NCI-H82 treated with DMSO at 0.1 percent for 48 hours (cell line): ENCODE measurements around the gene GNLY.
A peak's percentile ranks its signal among the peaks of the same experiment; 100 is the strongest.
"Not testable (repeated sequence)": the region's sequence is repeated elsewhere in the genome, so short reads cannot be mapped to it uniquely, and the experiment has no call there.

Experiments used
- DNase-seq: peaks from one replicate; lab custom pipeline; 2025; ENCODE audit not compliant: unreplicated experiment; lab: John Stamatoyannopoulos, UW

GNLY gene

GRCh38 chr2:85707304-85707703 is 13.1 kb downstream of the GNLY start:
- DNase-seq: peak; percentile 45

GRCh38 chr2:85708641-85709040 is 14.5 kb downstream of the GNLY start:
- no peak for DNase-seq

- DNase-seq: no peak
Observed at GRCh38 chr2:85709401-85709811, 15.2 kb downstream of the GNLY start.

- no peak for DNase-seq
Observed at GRCh38 chr2:85710687-85711577, 16.8 kb downstream of the GNLY start.

- no peak for DNase-seq
Observed at GRCh38 chr2:85711578-85712060, 17.5 kb downstream of the GNLY start.

- no peak for DNase-seq
Observed at GRCh38 chr2:85712336-85712735, 18.2 kb downstream of the GNLY start.

- DNase-seq: no peak
Observed at GRCh38 chr2:85712849-85713612, 18.9 kb downstream of the GNLY start.

- no peak for DNase-seq
Observed at GRCh38 chr2:85713836-85714235, 19.7 kb downstream of the GNLY start.

GRCh38 chr2:85714421-85714820 is 20.3 kb downstream of the GNLY start:
- not testable (repeated sequence) for DNase-seq

- no peak for DNase-seq
Observed at GRCh38 chr2:85714841-85715240, 20.7 kb downstream of the GNLY start.

- DNase-seq: no peak
Observed at GRCh38 chr2:85716346-85716914, 22.3 kb downstream of the GNLY start.

GRCh38 chr2:85717308-85718008 is 23.3 kb downstream of the GNLY start:
- peak; percentile 44 for DNase-seq

GRCh38 chr2:85718009-85718391 is 23.8 kb downstream of the GNLY start:
- DNase-seq: peak; percentile 8

- no peak for DNase-seq
Observed at GRCh38 chr2:85718885-85719492, 24.8 kb downstream of the GNLY start.

GRCh38 chr2:85719609-85720240 is 25.6 kb downstream of the GNLY start:
- DNase-seq: no peak

GRCh38 chr2:85720533-85720932 is 26.4 kb downstream of the GNLY start:
- no peak for DNase-seq

- DNase-seq: no peak
Observed at GRCh38 chr2:85721641-85722040, 27.5 kb downstream of the GNLY start.

GRCh38 chr2:85722519-85722918 is 28.4 kb downstream of the GNLY start:
- no peak for DNase-seq

GRCh38 chr2:85723707-85724360 is 29.7 kb downstream of the GNLY start:
- DNase-seq: no peak

- peak; percentile 85 for DNase-seq
Observed at GRCh38 chr2:85724731-85725181, 30.6 kb downstream of the GNLY start.
